ENCODE measurements around the gene CPZ. TPM values are rescaled to one million over a fixed set of nuclear protein-coding genes. Genes with fewer than 3 reads are reported as not detected.

Gene CPZ
- total and polyA plus RNA-seq, 7 donors = 0.04 to 0.30 (median 0.08) TPM; not detected in 4

DNA sequence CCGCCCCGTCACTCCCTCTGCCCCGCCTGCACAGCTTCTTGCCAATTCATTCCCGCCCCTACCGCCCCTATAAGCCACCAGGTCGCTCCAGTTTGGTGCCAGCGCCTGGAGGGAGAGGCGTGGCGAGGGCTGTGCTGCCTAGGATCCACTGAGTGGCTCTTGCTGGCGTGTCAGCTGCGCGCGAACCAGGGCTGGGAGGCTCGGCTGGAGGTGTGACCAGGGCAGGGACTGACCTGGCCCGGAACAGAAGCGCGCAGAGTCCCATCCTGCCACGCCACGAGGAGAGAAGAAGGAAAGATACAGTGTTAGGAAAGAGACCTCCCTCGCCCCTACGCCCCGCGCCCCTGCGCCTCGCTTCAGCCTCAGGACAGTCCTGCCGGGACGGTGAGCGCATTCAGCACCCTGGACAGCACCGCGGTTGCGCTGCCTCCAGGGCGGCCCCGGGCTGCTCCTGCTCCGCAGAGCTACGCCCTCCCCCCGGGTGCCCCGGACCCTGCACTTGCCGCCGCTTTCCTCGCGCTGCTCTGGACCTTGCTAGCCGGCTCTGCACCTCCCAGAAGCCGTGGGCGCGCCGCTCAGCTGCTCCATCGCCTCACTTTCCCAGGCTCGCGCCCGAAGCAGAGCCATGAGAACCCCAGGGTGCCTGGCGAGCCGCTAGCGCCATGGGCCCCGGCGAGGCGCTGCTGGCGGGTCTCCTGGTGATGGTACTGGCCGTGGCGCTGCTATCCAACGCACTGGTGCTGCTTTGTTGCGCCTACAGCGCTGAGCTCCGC is 12.1 kb upstream of the CPZ start, which contains the start of gene GPR78:
Gene GPR78, plus strand, starts transcription at position 72 of the 773 bp plus-strand sequence. Its CDS starts 591 bp downstream, at position 663.
- ATAC-seq (peak; percentile 56 to 87 (median 64)), DNase-seq (peak; percentile 60 to 70)
- no peaks in the 10 kb centered on the region for H3K9me3 ChIP-seq
- H3K27me3 ChIP-seq (ENCODE audit: insufficient read depth in 3 of 3, low read length in 2 of 3) = peaks cover 0 to 71% (median 10%) of the 10 kb centered on the region in 3 donors
- no peak within 1 kb of the TSS for H3K27ac ChIP-seq
- intact Hi-C loops (cut with DNase I) = no loop called here
- TF ChIP-seq, protein P1, sequence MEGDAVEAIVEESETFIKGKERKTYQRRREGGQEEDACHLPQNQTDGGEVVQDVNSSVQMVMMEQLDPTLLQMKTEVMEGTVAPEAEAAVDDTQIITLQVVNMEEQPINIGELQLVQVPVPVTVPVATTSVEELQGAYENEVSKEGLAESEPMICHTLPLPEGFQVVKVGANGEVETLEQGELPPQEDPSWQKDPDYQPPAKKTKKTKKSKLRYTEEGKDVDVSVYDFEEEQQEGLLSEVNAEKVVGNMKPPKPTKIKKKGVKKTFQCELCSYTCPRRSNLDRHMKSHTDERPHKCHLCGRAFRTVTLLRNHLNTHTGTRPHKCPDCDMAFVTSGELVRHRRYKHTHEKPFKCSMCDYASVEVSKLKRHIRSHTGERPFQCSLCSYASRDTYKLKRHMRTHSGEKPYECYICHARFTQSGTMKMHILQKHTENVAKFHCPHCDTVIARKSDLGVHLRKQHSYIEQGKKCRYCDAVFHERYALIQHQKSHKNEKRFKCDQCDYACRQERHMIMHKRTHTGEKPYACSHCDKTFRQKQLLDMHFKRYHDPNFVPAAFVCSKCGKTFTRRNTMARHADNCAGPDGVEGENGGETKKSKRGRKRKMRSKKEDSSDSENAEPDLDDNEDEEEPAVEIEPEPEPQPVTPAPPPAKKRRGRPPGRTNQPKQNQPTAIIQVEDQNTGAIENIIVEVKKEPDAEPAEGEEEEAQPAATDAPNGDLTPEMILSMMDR (IDR thresholded peaks at IDR 0.05) = no peak
- H3K4me1 ChIP-seq = no peaks in the 10 kb centered on the region
- H3K36me3 ChIP-seq (ENCODE audit: insufficient read depth in 1 of 2, low read depth in 1 of 2) = no peaks in the 10 kb centered on the region
- 2 to 4% (median 2%) methylated on average over 57 to 63 of the region's 63 CpGs for WGBS, 3 donors
- no peak within 1 kb of the TSS for H3K4me3 ChIP-seq

DNA sequence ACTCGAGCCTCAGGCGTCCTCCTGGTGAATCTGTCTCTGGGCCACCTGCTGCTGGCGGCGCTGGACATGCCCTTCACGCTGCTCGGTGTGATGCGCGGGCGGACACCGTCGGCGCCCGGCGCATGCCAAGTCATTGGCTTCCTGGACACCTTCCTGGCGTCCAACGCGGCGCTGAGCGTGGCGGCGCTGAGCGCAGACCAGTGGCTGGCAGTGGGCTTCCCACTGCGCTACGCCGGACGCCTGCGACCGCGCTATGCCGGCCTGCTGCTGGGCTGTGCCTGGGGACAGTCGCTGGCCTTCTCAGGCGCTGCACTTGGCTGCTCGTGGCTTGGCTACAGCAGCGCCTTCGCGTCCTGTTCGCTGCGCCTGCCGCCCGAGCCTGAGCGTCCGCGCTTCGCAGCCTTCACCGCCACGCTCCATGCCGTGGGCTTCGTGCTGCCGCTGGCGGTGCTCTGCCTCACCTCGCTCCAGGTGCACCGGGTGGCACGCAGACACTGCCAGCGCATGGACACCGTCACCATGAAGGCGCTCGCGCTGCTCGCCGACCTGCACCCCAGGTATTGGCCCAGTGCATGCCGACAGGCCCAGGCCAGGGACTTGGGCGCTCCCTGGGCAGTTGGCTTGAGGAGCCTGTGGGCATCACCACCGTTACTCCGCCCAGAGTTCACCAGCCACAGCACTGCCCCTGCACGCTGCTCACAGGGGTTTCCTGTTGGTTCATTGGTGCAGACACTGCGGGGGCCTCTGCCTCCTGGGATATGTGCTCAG is 11.3 kb upstream of the CPZ start:
- WGBS, 3 donors = 44 to 61% (median 49%) methylated on average over 63 to 66 of the region's 66 CpGs
- ATAC-seq (no peak), DNase-seq (peak in 1 of 2 donors; percentile 39)

DNA sequence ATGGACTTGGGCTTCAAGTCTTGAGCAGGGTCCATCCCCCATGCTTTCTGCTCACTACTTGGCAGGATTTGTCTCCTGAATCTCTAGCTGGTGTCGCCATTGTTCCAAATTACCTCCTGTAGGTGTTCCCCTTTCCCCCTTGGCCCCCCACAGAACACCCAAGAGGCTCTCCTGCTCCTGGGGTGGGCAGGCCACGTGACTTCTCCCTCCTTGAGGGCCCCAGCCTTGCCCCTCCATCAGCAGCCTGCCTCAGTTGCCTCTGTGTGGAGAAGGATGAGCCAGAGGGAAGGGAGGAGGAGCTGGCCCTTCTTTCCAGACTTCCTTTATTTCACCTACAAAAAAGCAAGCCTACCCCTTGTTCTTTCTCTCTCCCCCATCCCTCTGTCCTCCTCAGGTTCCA is 10.5 kb upstream of the CPZ start:
- H3K27me3 ChIP-seq (ENCODE audit: insufficient read depth in 3 of 3, low read length in 2 of 3) = peaks cover 0 to 79% (median 12%) of the 10 kb centered on the region in 3 donors
- TF ChIP-seq, protein P1 (IDR thresholded peaks at IDR 0.05) = no peak
- H3K36me3 ChIP-seq (ENCODE audit: insufficient read depth in 1 of 2, low read depth in 1 of 2) = no peaks in the 10 kb centered on the region
- no peaks in the 10 kb centered on the region for H3K4me1 ChIP-seq
- intact Hi-C loops (cut with DNase I) = no loop called here
- no peaks in the 10 kb centered on the region for H3K9me3 ChIP-seq
- H3K4me3 ChIP-seq = no peak overlapping the region
- no peak overlapping the region for H3K27ac ChIP-seq
- ATAC-seq (no peak), DNase-seq (peak in 1 of 2 donors; percentile 8)
- WGBS, 3 donors = 49 to 51% (median 50%) methylated on average over 2 of the region's 2 CpGs

More for the DNA sequence above, 11.3 kb upstream of the CPZ start:
- intact Hi-C loops (cut with DNase I) = no loop called here
- Histone ChIP-seq H3K4me3 (no peak overlapping the region), H3K4me1 (no peaks in the 10 kb centered on the region), H3K9me3 (no peaks in the 10 kb centered on the region), H3K36me3 (ENCODE audit: insufficient read depth in 1 of 2, low read depth in 1 of 2) (no peaks in the 10 kb centered on the region), H3K27me3 (ENCODE audit: insufficient read depth in 3 of 3, low read length in 2 of 3) (peaks cover 0 to 77% (median 12%) of the 10 kb centered on the region in 3 donors), H3K27ac (no peak overlapping the region)
- TF ChIP-seq, protein P1 (IDR thresholded peaks at IDR 0.05) = no peak

DNA sequence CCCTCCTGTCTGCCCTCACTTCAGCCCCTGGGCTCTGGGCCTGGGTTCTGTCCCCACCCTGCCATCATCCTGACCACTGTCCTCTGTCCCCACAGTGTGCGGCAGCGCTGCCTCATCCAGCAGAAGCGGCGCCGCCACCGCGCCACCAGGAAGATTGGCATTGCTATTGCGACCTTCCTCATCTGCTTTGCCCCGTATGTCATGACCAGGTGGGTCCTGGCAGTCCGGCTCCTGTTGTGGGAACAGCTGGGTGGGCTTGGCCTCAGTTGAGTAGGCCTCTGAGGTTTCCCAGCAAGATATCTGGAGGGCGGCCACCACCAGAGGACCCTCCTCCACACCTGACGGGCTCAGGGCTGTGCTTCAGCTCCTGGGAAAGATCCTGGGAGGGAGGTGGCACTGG is 10.1 kb upstream of the CPZ start:
- intact Hi-C loops (cut with DNase I) = no loop called here
- TF ChIP-seq, protein P1 (IDR thresholded peaks at IDR 0.05) = no peak
- H3K4me3 ChIP-seq = no peak overlapping the region
- no peaks in the 10 kb centered on the region for H3K4me1 ChIP-seq
- 84 to 88% (median 88%) methylated on average over 12 of the region's 12 CpGs for WGBS, 3 donors
- ATAC-seq = no peak
- H3K36me3 ChIP-seq (ENCODE audit: insufficient read depth in 1 of 2, low read depth in 1 of 2) = no peaks in the 10 kb centered on the region
- DNase-seq = peak in 1 of 2 donors; percentile 6
- no peak overlapping the region for H3K27ac ChIP-seq
- no peaks in the 10 kb centered on the region for H3K9me3 ChIP-seq
- H3K27me3 ChIP-seq (ENCODE audit: insufficient read depth in 3 of 3, low read length in 2 of 3) = peaks cover 0 to 78% (median 14%) of the 10 kb centered on the region in 3 donors
